SK-N-SH (cell line): ENCODE data around the gene DENND10. TPM values are rescaled to one million over a fixed set of nuclear protein-coding genes. Genes with fewer than 3 reads are reported as not detected.

Experiments used
- CTCF ChIA-PET: fragments of 300-600, 350-600 bp; formaldehyde crosslinking; extraction: SDS; loops from one replicate; lab custom pipeline; 2021; lab: Yijun Ruan, JAX
- POLR2A ChIA-PET: fragments of 350-600 bp; sonication (Branson Sonifier 250); formaldehyde crosslinking; extraction: SDS; loops from one replicate; lab custom pipeline; 2020; ENCODE audit warnings: antibody characterized with exemption, inconsistent platforms; lab: Yijun Ruan, JAX
- DNase-seq: peaks from one replicate; pipeline ENCODE4 v3.0.0; 2012
- H2AFZ ChIP-seq: fragments of 200-600 bp; sonication (generic); 2 replicates; pipeline ENCODE4 v1.8.1; 2016; ENCODE audit warnings: antibody characterized with exemption, mild to moderate bottlenecking, low read depth
- H3F3A ChIP-seq: fragments of 200-600 bp; sonication (generic); replicated peaks from 2 replicates; pipeline ENCODE3; 2016; ENCODE audit warnings: antibody characterized with exemption, mild to moderate bottlenecking; ENCODE audit not compliant: insufficient read depth
- H3K27ac ChIP-seq, 2 experiments: fragments of 200-500 bp in 1 of 2; fragments of 200-600 bp in 1 of 2; sonication (Bioruptor generic) in 1 of 2; sonication (generic), shearing (Covaris generic) in 1 of 2; 2 replicates each; pipeline versions ENCODE4 v1.5.1 to v1.6.1; 2014 to 2016; ENCODE audit warnings: low read depth in 2 of 2, inconsistent platforms in 1 of 2, low read length in 1 of 2, mild to moderate bottlenecking in 1 of 2, mixed read lengths in 1 of 2
- H3K27me3 ChIP-seq: fragments of 200-600 bp; sonication (generic), shearing (Covaris generic); 2 replicates; pipeline ENCODE4 v1.6.1; 2016; ENCODE audit warnings: mixed run types; ENCODE audit not compliant: insufficient read depth
- H3K36me3 ChIP-seq, 2 experiments: fragments of 200-500 bp in 1 of 2; fragments of 200-600 bp in 1 of 2; sonication (Bioruptor generic) in 1 of 2; sonication (generic) in 1 of 2; replicated peaks in 1 of 2; 2 replicates each; pipeline versions ENCODE3 to v1.5.1; 2014 to 2016; ENCODE audit warnings: low read length in 1 of 2, mild to moderate bottlenecking in 1 of 2; ENCODE audit not compliant: insufficient read depth in 2 of 2, control insufficient read depth in 1 of 2
- H3K4me1 ChIP-seq, 2 experiments: fragments of 200-500 bp in 1 of 2; fragments of 200-600 bp in 1 of 2; sonication (Bioruptor generic) in 1 of 2; sonication (generic), shearing (Covaris generic) in 1 of 2; 2 replicates each; pipeline versions ENCODE4 v1.5.1 to v1.6.1; 2014 to 2016; ENCODE audit warnings: low read depth in 1 of 2, low read length in 1 of 2, mixed run types in 1 of 2; ENCODE audit not compliant: insufficient read depth in 2 of 2, control insufficient read depth in 1 of 2
- H3K4me2 ChIP-seq: fragments of 200-600 bp; sonication (generic), shearing (Covaris generic); 2 replicates; pipeline ENCODE4 v1.6.1; 2017; ENCODE audit warnings: mixed run types
- H3K4me3 ChIP-seq, 2 experiments: fragments of 200-500 bp in 1 of 2; fragments of 200-600 bp in 1 of 2; sonication (Bioruptor generic) in 1 of 2; sonication (generic), shearing (Covaris generic) in 1 of 2; 2 replicates each; pipeline versions ENCODE4 v1.5.1 to v1.8.1; 2014 to 2016; ENCODE audit warnings: low read depth in 2 of 2, inconsistent platforms in 1 of 2, low read length in 1 of 2, mild to moderate bottlenecking in 1 of 2, mixed read lengths in 1 of 2, moderate library complexity in 1 of 2
- H3K79me2 ChIP-seq: fragments of 200-600 bp; sonication (generic); 2 replicates; pipeline ENCODE4 v1.8.1; 2017; ENCODE audit warnings: mild to moderate bottlenecking; ENCODE audit not compliant: insufficient read depth
- H3K9ac ChIP-seq: fragments of 200-600 bp; sonication (generic); 2 replicates; pipeline ENCODE4 v1.6.1; 2017; ENCODE audit warnings: mixed run types
- H3K9me2 ChIP-seq: fragments of 200-600 bp; sonication (generic); 2 replicates; pipeline ENCODE4 v1.6.1; 2017; ENCODE audit warnings: mixed run types
- H3K9me3 ChIP-seq: fragments of 200-600 bp; sonication (generic); 2 replicates; pipeline ENCODE4 v1.6.1; 2017; ENCODE audit warnings: mixed run types, mild to moderate bottlenecking, moderate library complexity
- H4K20me1 ChIP-seq: fragments of 200-600 bp; sonication (generic); 2 replicates; pipeline ENCODE4 v1.6.1; 2017; ENCODE audit warnings: mild to moderate bottlenecking, mixed run types; ENCODE audit not compliant: insufficient read depth
- CHD2 ChIP-seq: fragments of 150-350 bp; IDR thresholded peaks from 2 replicates; pipeline ENCODE4 v1.6.1; 2018; ENCODE audit warnings: low read length; ENCODE audit not compliant: partially characterized antibody
- ELF1 ChIP-seq: IDR thresholded peaks from 2 replicates; pipeline ENCODE4 v1.4.0; 2012
- EP300 ChIP-seq, 2 experiments: IDR thresholded peaks; 2 replicates each; pipeline versions ENCODE4 v1.4.0 to v1.6.1; 2012; ENCODE audit warnings: borderline replicate concordance in 1 of 2, low read depth in 1 of 2, low read length in 1 of 2
- EZH2phosphoT487 ChIP-seq: fragments of 200-600 bp; sonication (generic); IDR thresholded peaks from 2 replicates; pipeline ENCODE4 v1.6.1; 2017; ENCODE audit warnings: low read depth, mixed run types, mild to moderate bottlenecking, antibody characterized with exemption, moderate library complexity, borderline replicate concordance
- FOSL2 ChIP-seq: IDR thresholded peaks from 2 replicates; pipeline ENCODE4 v1.4.0; 2012; ENCODE audit warnings: low read depth, mild to moderate bottlenecking, moderate library complexity, borderline replicate concordance
- FOXM1 ChIP-seq: IDR thresholded peaks from 2 replicates; pipeline ENCODE4 v1.4.0; 2012; ENCODE audit warnings: low read depth, mild to moderate bottlenecking
- GABPA ChIP-seq: IDR thresholded peaks from 2 replicates; pipeline ENCODE4 v1.4.0; 2012; ENCODE audit warnings: low read depth, mild to moderate bottlenecking
- JUND ChIP-seq: IDR thresholded peaks from 2 replicates; pipeline ENCODE4 v1.4.0; 2012
- MEF2A ChIP-seq: IDR thresholded peaks from 2 replicates; pipeline ENCODE4 v1.4.0; 2012; ENCODE audit warnings: low read depth, borderline replicate concordance
- NFIC ChIP-seq: IDR thresholded peaks from 2 replicates; pipeline ENCODE4 v1.4.0; 2012; ENCODE audit warnings: borderline replicate concordance
- RXRA ChIP-seq: IDR thresholded peaks from 2 replicates; pipeline ENCODE4 v1.4.0; 2012; ENCODE audit warnings: low read depth, mild to moderate bottlenecking, borderline replicate concordance
- SMC3 ChIP-seq: IDR thresholded peaks from 2 replicates; pipeline ENCODE4 v1.6.1; 2012; ENCODE audit warnings: low read depth, low read length, improper control_type of control experiment
- TAF1 ChIP-seq: IDR thresholded peaks from 2 replicates; pipeline ENCODE4 v1.6.1; 2012; ENCODE audit warnings: low read depth, mild to moderate bottlenecking, low read length, moderate library complexity, borderline replicate concordance
- TCF12 ChIP-seq: IDR thresholded peaks from 2 replicates; pipeline ENCODE4 v1.4.0; 2012
- TEAD4 ChIP-seq: IDR thresholded peaks from 2 replicates; pipeline ENCODE4 v1.4.0; 2012; ENCODE audit warnings: mild to moderate bottlenecking, borderline replicate concordance; ENCODE audit not compliant: insufficient read depth
- YY1 ChIP-seq: IDR thresholded peaks from 2 replicates; pipeline ENCODE4 v1.4.0; 2012; ENCODE audit warnings: low read depth, mild to moderate bottlenecking
- WGBS: methylation state at CpG from one replicate; pipeline ENCODE4 v1.1.6; 2017; ENCODE audit warnings: low lambda C conversion rate; 5-methylcytosine and 5-hydroxymethylcytosine counted together
- polyA plus RNA-seq, 3 experiments: library from polyadenylated mRNA; depleted of rRNA; stranded (reverse); fragments of >200 nt; gene quantifications; 2 replicates each; pipeline ENCODE4 v1.2.3, GENCODE V29; 2012
- TF ChIP-seq, protein P1 (sequence below): IDR thresholded peaks from 2 replicates; pipeline ENCODE4 v1.4.0; 2012; ENCODE audit warnings: low read depth, borderline replicate concordance
- TF ChIP-seq, protein P2 (sequence below): IDR thresholded peaks from 2 replicates; pipeline ENCODE4 v1.4.0; 2012; ENCODE audit warnings: low read depth, borderline replicate concordance
- TF ChIP-seq, protein P3 (sequence below): fragments of 150-350 bp; IDR thresholded peaks from 2 replicates; pipeline ENCODE4 v1.6.1; 2016; ENCODE audit warnings: mild to moderate bottlenecking, low read depth, low read length

DENND10 gene
- polyA plus RNA-seq, 1 of the 3 experiments (the other 2 are of a cell fraction), result 48.4 TPM

DNA sequence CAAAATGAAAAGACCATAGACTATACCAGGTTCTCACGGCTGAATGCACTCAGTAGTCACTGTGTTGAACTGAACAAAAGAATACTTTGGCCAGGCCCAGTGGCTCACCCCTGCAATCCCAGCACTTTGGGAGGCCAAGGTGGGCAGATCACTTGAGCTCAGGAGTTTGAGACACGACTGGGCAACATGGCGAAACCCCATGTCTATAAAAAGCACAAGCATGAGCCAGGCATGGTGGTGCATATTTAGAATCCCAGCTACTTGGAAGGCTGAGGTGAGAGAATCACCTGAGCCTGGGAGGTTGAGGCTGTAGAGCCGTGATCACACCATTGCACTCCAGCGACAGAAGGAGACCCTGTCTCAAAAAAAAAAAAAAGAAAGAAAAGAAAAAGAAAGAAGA lies 49.1 kb downstream of the DENND10 start:
- ChIA-PET POLR2A (interaction anchor here (0.9 kb wide), 1 partner anchor 17 kb away, joined by 3 read pairs; no protein-coding TSS in a partner anchor), CTCF (no interaction called here)
- H3K27me3 ChIP-seq, result no peaks in the 10 kb centered on the region
- H2AFZ ChIP-seq, result no peak overlapping the region
- no peaks in the 10 kb centered on the region for H3K9me2 ChIP-seq
- H3K36me3 ChIP-seq, result peaks cover 10 to 20% of the 10 kb centered on the region in 2 experiments
- no peak overlapping the region for H3K4me3 ChIP-seq
- H3K79me2 ChIP-seq, result no peaks in the 10 kb centered on the region
- no peak overlapping the region for H3K27ac ChIP-seq
- DNase-seq, result no peak
- H3K4me2 ChIP-seq, result no peak overlapping the region
- peaks cover 3% of the 10 kb centered on the region for H3F3A ChIP-seq
- H4K20me1 ChIP-seq, result no peaks in the 10 kb centered on the region
- WGBS, result 99% methylated on average over 5 of the region's 5 CpGs
- H3K4me1 ChIP-seq, result no peaks in the 10 kb centered on the region
- no peak overlapping the region for H3K9ac ChIP-seq
- no peaks in the 10 kb centered on the region for H3K9me3 ChIP-seq
- TF ChIP-seq, protein P1, sequence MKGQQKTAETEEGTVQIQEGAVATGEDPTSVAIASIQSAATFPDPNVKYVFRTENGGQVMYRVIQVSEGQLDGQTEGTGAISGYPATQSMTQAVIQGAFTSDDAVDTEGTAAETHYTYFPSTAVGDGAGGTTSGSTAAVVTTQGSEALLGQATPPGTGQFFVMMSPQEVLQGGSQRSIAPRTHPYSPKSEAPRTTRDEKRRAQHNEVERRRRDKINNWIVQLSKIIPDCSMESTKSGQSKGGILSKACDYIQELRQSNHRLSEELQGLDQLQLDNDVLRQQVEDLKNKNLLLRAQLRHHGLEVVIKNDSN, result no peak
- TF ChIP-seq GABPA (no peak), TAF1 (no peak), TCF12 (no peak), NFIC (no peak), JUND (no peak), EP300 (IDR thresholded peaks at IDR 0.05; ENCODE audit: borderline replicate concordance in 1 of 2, low read depth in 1 of 2, low read length in 1 of 2) (no peak), RXRA (no peak), FOSL2 (no peak), YY1 (no peak), SMC3 (no peak)
- TF ChIP-seq, protein P2, sequence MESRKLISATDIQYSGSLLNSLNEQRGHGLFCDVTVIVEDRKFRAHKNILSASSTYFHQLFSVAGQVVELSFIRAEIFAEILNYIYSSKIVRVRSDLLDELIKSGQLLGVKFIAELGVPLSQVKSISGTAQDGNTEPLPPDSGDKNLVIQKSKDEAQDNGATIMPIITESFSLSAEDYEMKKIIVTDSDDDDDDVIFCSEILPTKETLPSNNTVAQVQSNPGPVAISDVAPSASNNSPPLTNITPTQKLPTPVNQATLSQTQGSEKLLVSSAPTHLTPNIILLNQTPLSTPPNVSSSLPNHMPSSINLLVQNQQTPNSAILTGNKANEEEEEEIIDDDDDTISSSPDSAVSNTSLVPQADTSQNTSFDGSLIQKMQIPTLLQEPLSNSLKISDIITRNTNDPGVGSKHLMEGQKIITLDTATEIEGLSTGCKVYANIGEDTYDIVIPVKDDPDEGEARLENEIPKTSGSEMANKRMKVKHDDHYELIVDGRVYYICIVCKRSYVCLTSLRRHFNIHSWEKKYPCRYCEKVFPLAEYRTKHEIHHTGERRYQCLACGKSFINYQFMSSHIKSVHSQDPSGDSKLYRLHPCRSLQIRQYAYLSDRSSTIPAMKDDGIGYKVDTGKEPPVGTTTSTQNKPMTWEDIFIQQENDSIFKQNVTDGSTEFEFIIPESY, result no peak
- TF ChIP-seq, protein P3, sequence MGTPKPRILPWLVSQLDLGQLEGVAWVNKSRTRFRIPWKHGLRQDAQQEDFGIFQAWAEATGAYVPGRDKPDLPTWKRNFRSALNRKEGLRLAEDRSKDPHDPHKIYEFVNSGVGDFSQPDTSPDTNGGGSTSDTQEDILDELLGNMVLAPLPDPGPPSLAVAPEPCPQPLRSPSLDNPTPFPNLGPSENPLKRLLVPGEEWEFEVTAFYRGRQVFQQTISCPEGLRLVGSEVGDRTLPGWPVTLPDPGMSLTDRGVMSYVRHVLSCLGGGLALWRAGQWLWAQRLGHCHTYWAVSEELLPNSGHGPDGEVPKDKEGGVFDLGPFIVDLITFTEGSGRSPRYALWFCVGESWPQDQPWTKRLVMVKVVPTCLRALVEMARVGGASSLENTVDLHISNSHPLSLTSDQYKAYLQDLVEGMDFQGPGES, result no peak
- TF ChIP-seq, all 33 proteins: peak for 0

DNA sequence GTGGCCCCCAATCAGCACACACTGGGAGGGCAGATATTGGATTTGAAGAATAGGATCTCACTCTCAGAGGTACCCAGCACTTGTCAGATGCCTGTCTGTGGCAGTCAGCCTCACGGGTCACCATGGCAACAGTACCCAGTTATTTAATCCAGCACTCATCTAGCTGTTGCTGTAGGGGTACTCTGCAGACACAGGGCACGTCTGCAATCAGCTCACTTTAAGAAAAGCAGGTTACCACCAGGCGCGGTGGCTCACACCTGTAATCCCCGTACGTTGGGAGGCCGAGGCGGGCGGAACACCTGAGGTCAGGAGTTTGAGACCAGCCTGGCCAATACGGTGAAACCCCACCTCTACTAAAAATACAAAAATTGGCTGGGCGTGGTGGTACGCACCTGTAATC lies 49.7 kb downstream of the DENND10 start:
- no peaks in the 10 kb centered on the region for H4K20me1 ChIP-seq
- no peaks in the 10 kb centered on the region for H3K4me1 ChIP-seq
- 99% methylated on average over 11 of the region's 12 CpGs for WGBS
- POLR2A ChIA-PET, result interaction anchor here (0.9 kb wide), 1 partner anchor 18 kb away, joined by 3 read pairs; no protein-coding TSS in a partner anchor
- H3K9ac ChIP-seq, result no peak overlapping the region
- peaks cover 10 to 20% of the 10 kb centered on the region in 2 experiments for H3K36me3 ChIP-seq
- no peak overlapping the region for H3K4me3 ChIP-seq
- no peak overlapping the region for H2AFZ ChIP-seq
- DNase-seq, result no peak
- no peaks in the 10 kb centered on the region for H3K79me2 ChIP-seq
- peaks cover under 1% of the 10 kb centered on the region for H3F3A ChIP-seq
- CTCF ChIA-PET, result interaction anchor here (0.6 kb wide), 1 partner anchor 157 kb away, joined by 3 read pairs; no protein-coding TSS in a partner anchor
- no peak overlapping the region for H3K4me2 ChIP-seq
- TF ChIP-seq FOXM1, result no peak
- no peak for TF ChIP-seq SMC3
- TF ChIP-seq EZH2phosphoT487, result no peak
- no peak for TF ChIP-seq CHD2
- TF ChIP-seq ELF1, result no peak
- TF ChIP-seq MEF2A, result no peak
- TF ChIP-seq NFIC, result no peak
- TF ChIP-seq, protein P2, result no peak
- TF ChIP-seq RXRA, result no peak
- TF ChIP-seq TCF12, result no peak
- TF ChIP-seq TEAD4, result no peak
- H3K27ac ChIP-seq, result no peak overlapping the region
- H3K9me2 ChIP-seq, result no peaks in the 10 kb centered on the region
- no peaks in the 10 kb centered on the region for H3K9me3 ChIP-seq
- no peaks in the 10 kb centered on the region for H3K27me3 ChIP-seq
